Neuron (in vitro differentiated cells): ENCODE data around the gene ZDHHC1.

Experiments
- H2AFZ ChIP-seq: one replicate; pipeline ENCODE4 v1.6.1; 2013; ENCODE audit warnings: low read depth, mild to moderate bottlenecking, inconsistent platforms, low read length, moderate library complexity
- H3K27me3 ChIP-seq: one replicate; pipeline ENCODE4 v1.6.1; 2013; ENCODE audit warnings: low read length; ENCODE audit not compliant: insufficient read depth
- H3K36me3 ChIP-seq: one replicate; pipeline ENCODE4 v1.6.1; 2013; ENCODE audit warnings: low read length; ENCODE audit not compliant: insufficient read depth
- H3K4me1 ChIP-seq: one replicate; pipeline ENCODE4 v1.6.1; 2013; ENCODE audit warnings: low read length; ENCODE audit not compliant: insufficient read depth
- H3K4me3 ChIP-seq: 2 replicates; pipeline ENCODE4 v1.5.1; 2013; ENCODE audit warnings: mild to moderate bottlenecking, low read length, moderate library complexity
- H3K9me3 ChIP-seq: one replicate; pipeline ENCODE4 v1.6.1; 2013; ENCODE audit warnings: low read length

The ZDHHC1 gene

GRCh38 chr16:67396159-67397035 is 19.9 kb downstream of the ZDHHC1 start:
- Histone ChIP-seq H3K36me3 (no peaks in the 10 kb centered on the region), H3K4me3 (no peak overlapping the region), H2AFZ (no peak overlapping the region), H3K27me3 (no peaks in the 10 kb centered on the region), H3K9me3 (no peaks in the 10 kb centered on the region), H3K4me1 (peaks cover 60% of the 10 kb centered on the region)

DNA sequence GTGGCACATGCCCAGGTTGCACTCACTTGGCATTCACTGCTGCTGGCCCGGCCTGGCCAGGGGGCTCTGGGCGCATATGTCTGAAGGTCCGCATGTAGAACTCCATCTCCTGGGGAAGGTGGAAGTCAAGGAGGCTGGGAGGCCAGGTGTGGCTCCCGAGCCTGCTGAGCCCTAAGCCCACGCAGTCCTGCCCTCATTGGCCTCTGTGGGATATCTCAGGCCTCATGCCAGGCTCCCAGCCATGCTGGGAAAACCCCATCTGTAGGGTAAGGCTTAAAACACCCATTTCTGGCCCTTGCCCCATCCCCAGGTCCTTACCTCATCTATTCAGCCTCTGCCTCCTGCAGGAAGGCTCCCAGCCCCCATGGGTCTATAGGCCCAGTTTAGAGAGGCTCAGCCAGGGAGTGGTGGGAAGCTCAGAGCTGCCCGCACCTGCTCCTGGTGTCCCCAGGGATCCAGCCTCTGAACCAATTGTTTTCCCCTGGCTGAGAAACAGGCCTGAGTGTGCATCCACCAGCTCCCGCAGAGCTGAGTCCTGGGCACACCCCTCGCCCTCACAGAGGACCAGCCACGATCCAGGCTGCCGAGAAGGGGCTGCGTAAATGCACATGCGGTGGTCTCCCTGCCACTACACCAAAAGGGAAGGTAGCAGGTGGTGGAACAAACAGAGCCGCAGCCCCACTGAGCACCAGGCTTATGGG is 20.7 kb downstream of the ZDHHC1 start:
- H3K27me3 ChIP-seq: no peaks in the 10 kb centered on the region
- H3K36me3 ChIP-seq: no peaks in the 10 kb centered on the region
- H2AFZ ChIP-seq: no peak overlapping the region
- no peak overlapping the region for H3K4me3 ChIP-seq
- H3K9me3 ChIP-seq: no peaks in the 10 kb centered on the region
- peaks cover 66% of the 10 kb centered on the region for H3K4me1 ChIP-seq

DNA sequence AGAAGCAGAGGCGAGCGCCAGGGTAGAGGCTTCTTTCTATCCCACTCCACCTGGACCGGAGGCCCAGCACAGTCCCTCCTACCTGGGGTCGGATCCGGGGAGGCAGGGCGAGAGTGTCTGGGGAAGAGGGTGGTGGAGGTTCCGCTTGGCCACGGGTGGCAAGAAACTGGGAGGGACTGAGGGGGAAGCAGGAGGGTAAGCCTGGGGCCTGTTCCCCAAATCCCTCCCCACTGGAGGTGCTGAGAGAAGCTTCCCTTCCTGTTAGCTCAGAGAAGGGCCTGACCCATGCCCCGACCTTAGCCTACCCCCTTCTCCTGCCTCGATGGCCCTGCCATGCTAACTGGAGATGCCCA is 21.2 kb downstream of the ZDHHC1 start:
- Histone ChIP-seq H3K4me3 (no peak overlapping the region), H3K36me3 (no peaks in the 10 kb centered on the region), H2AFZ (no peak overlapping the region), H3K4me1 (peaks cover 66% of the 10 kb centered on the region), H3K27me3 (no peaks in the 10 kb centered on the region), H3K9me3 (no peaks in the 10 kb centered on the region)

GRCh38 chr16:67394155-67395104 is 21.8 kb downstream of the ZDHHC1 start:
- peaks cover 66% of the 10 kb centered on the region for H3K4me1 ChIP-seq
- no peaks in the 10 kb centered on the region for H3K27me3 ChIP-seq
- no peaks in the 10 kb centered on the region for H3K9me3 ChIP-seq

DNA sequence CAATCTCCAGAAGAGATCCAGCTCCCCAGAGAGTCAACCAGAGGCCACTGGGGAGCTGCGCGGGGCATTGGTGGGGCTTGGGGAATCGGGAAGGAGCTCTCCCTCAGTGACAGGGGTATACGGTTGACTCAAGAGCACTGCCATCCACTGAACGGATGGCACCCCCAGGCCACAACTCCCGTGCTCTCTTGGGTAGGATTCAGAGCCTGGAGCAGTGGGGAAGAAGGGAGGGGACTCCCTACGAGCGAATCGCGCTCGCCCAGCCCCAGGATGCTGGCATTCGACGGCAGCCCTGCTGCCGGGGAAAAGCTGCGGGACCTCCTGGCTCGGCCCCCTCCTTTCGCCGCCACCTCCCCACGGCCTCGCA is 22.5 kb downstream of the ZDHHC1 start:
- H3K9me3 ChIP-seq: no peaks in the 10 kb centered on the region
- H3K4me3 ChIP-seq: peak overlapping the region; percentile 10
- peak overlapping the region; percentile 6 for H2AFZ ChIP-seq
- H3K27me3 ChIP-seq: no peaks in the 10 kb centered on the region
- H3K36me3 ChIP-seq: no peaks in the 10 kb centered on the region
- H3K4me1 ChIP-seq: peaks cover 63% of the 10 kb centered on the region

More at GRCh38 chr16:67394155-67395104, 21.8 kb downstream of the ZDHHC1 start:
- Histone ChIP-seq H2AFZ (no peak overlapping the region), H3K4me3 (no peak overlapping the region), H3K36me3 (no peaks in the 10 kb centered on the region)

GRCh38 chr16:67393111-67393787 is 23.0 kb downstream of the ZDHHC1 start, which contains the start of gene TPPP3:
TSS of gene TPPP3 (minus strand) at chr16:67393498. CDS start at chr16:67391111, 2,387 bp downstream.
- Histone ChIP-seq H2AFZ (peak within 1 kb of the TSS; percentile 53), H3K4me3 (peak within 1 kb of the TSS; percentile 39), H3K36me3 (no peaks in the 10 kb centered on the region), H3K4me1 (peaks cover 63% of the 10 kb centered on the region), H3K27me3 (no peaks in the 10 kb centered on the region), H3K9me3 (no peaks in the 10 kb centered on the region)

GRCh38 chr16:67392301-67393059 is 23.8 kb downstream of the ZDHHC1 start:
- Histone ChIP-seq H2AFZ (peak overlapping the region; percentile 53), H3K36me3 (no peaks in the 10 kb centered on the region), H3K9me3 (no peaks in the 10 kb centered on the region), H3K4me3 (peak overlapping the region; percentile 39), H3K4me1 (peaks cover 56% of the 10 kb centered on the region), H3K27me3 (no peaks in the 10 kb centered on the region)

DNA sequence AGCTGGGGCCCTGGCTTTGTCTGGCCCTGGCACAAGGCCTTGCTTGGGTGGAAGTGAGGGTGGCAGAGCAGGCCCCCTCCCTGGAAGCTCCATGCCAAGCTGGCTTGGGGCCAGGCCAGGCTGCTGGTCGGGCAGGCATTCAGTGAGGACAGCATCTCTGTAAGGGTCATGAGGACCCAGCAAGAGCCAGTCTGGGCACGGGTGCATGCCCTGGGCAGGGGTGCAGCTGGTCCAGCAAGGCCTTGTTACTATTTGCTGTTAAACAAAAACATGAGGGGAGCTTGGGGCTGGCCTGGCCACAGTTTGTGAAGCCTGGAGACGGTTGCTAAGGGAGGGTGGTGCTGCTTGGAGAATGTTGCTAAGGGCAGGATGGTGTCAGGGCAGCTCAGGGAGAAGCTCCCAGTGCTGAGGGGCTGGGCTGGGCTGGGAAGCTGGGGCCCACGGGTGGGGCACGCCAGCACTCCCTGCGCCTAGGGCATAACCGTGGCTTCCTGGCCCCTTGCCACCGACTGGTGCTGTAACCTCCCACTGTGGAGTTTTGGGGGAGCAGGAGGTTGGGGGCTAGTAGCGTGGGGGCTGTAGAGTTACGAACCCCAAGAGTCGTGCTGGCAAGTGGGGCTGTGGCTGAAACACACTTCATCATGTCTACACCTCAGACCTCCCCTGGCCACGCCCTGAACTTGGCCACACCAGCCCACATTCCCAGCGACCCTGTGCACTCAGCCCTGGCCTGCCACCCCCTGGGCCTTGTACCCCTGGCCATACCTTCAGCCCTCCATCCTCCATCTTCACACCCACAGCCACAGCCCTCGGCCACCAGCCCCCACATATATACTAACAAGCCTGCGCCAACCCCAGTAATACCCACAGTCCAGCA is 24.6 kb downstream of the ZDHHC1 start:
- Histone ChIP-seq H3K4me3 (no peak overlapping the region), H3K4me1 (peaks cover 47% of the 10 kb centered on the region)

GRCh38 chr16:67390816-67391423 is 25.4 kb downstream of the ZDHHC1 start:
- no peaks in the 10 kb centered on the region for H3K36me3 ChIP-seq
- H3K9me3 ChIP-seq: no peaks in the 10 kb centered on the region
- no peak overlapping the region for H3K4me3 ChIP-seq
- no peak overlapping the region for H2AFZ ChIP-seq
- H3K27me3 ChIP-seq: no peaks in the 10 kb centered on the region
- H3K4me1 ChIP-seq: peaks cover 40% of the 10 kb centered on the region

More for the DNA sequence above, 24.6 kb downstream of the ZDHHC1 start:
- Histone ChIP-seq H3K27me3 (no peaks in the 10 kb centered on the region), H3K36me3 (no peaks in the 10 kb centered on the region), H3K9me3 (no peaks in the 10 kb centered on the region), H2AFZ (no peak overlapping the region)

DNA sequence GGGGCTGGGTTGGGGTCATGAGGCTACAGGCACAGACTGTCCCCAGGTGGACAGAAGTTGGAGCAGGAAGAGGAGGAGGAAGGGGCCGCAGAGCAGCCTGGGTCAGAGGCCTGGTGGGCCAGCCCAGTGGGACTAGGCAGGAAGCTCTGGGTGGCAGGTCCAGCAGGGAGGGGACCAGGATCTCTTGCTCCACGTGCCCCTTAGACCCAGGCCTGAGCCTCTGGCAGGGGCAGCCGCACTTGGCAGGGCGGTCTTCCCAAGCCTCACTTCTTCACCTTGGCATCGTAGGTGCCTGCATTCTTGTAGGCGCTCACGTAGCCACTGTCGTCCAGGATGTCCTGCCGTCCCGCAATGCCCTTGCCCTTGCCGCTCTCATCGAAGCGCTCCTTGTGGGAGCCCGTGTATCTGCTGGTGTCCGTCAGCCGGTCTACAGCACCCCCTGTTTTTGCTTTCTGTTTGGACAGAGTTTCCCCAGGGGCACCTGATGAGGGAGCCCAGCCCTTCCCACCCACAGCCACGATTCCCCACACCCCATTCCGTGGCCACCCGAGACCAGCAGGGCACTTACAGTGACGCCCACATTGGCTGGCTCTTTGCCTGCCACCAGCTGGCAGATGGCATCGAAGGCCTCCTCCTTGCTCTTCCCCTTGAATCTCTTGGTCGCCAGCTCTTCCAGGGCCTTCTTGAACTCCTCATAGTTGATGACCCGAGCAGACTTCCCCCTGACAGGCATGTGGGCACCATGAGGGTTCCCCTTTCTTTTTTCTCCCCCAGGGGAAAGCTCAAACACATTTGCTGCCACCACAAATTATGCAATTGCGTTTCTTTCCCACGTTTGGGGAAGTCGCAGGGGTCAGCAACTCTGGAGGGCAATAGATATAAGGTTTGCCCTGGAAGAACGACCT is 26.1 kb downstream of the ZDHHC1 start:
- Histone ChIP-seq H3K9me3 (no peaks in the 10 kb centered on the region), H3K27me3 (peaks cover 3% of the 10 kb centered on the region), H3K4me1 (peaks cover 34% of the 10 kb centered on the region), H2AFZ (no peak overlapping the region), H3K4me3 (no peak overlapping the region), H3K36me3 (no peaks in the 10 kb centered on the region)
